B cell (primary cell): ENCODE measurements around the gene PAX4. TPM values are rescaled to one million over a fixed set of nuclear protein-coding genes. Genes with fewer than 3 reads are reported as not detected.

Source experiments
- ATAC-seq: fragments of 200-7000 bp; cut with Tn5 transposase; one replicate; pipeline ENCODE4 v1.10.0; 2021; ENCODE audit warnings: low read depth, mild to moderate bottlenecking, moderate number of reproducible peaks, moderate library complexity
- CTCF ChIA-PET: fragments of 350-600 bp; sonication (Branson Sonifier 250); formaldehyde crosslinking; loops from one replicate; lab custom pipeline; 2021; ENCODE audit warnings: antibody characterized with exemption, inconsistent platforms; lab: Charles Lee
- POLR2A ChIA-PET: fragments of 350-600 bp; sonication (Branson Sonifier 250); formaldehyde crosslinking; loops from one replicate; lab custom pipeline; 2021; ENCODE audit warnings: antibody characterized with exemption; lab: Charles Lee
- DNase-seq: peaks from one replicate; pipeline ENCODE4 v3.0.0; 2013
- H2AFZ ChIP-seq: 2 replicates; pipeline ENCODE4 v1.6.1; 2012; ENCODE audit warnings: mild to moderate bottlenecking, low read depth, low read length; ENCODE audit not compliant: insufficient read depth, poor library complexity, severe bottlenecking
- H3K27ac ChIP-seq, 2 donors: 1 replicate in 1 of 2; 2 replicates in 1 of 2; pipeline ENCODE4 v1.5.1; 2012 to 2013; ENCODE audit warnings: low read length in 2 of 2, mild to moderate bottlenecking in 2 of 2, moderate library complexity in 1 of 2
- H3K27me3 ChIP-seq, 4 experiments: fragments of 200-600 bp in 1 of 4; sonication (generic) in 1 of 4; replicated peaks in 1 of 4; 1 replicate in 2 of 4; 2 replicates in 2 of 4; pipeline versions ENCODE4 v1.6.1 to v1.7.0; 2013 to 2016; ENCODE audit warnings: low read length in 3 of 4, mild to moderate bottlenecking in 2 of 4, mixed read lengths in 1 of 4, moderate library complexity in 1 of 4; ENCODE audit not compliant: insufficient read depth in 4 of 4, control insufficient read depth in 3 of 4; ENCODE audit errors: control extremely low read depth in 1 of 4
- H3K36me3 ChIP-seq, 2 experiments: replicated peaks in 1 of 2; 1 replicate in 1 of 2; 2 replicates in 1 of 2; pipeline versions ENCODE4 v1.6.1 to v1.7.1; 2013; ENCODE audit warnings: low read length in 1 of 2; ENCODE audit not compliant: insufficient read depth in 2 of 2, control insufficient read depth in 1 of 2; ENCODE audit errors: control extremely low read depth in 1 of 2, extremely low read depth in 1 of 2
- H3K4me1 ChIP-seq, 2 donors: fragments of 200-600 bp in 1 of 2; sonication (generic) in 1 of 2; 1 replicate in 1 of 2; 2 replicates in 1 of 2; pipeline versions ENCODE4 v1.5.1 to v1.6.1; 2013 to 2017; ENCODE audit warnings: low read length in 2 of 2; ENCODE audit not compliant: control insufficient read depth in 2 of 2, insufficient read depth in 2 of 2
- H3K4me2 ChIP-seq: replicated peaks from 2 replicates; pipeline ENCODE3; 2012; ENCODE audit warnings: mild to moderate bottlenecking, low read depth, low read length; ENCODE audit not compliant: poor library complexity, severe bottlenecking
- H3K4me3 ChIP-seq, 5 experiments: fragments of 200-600 bp in 1 of 5; sonication (generic) in 1 of 5; 1 replicate in 3 of 5; 2 replicates in 2 of 5; pipeline versions ENCODE4 v1.5.1 to v1.7.0; 2011 to 2016; ENCODE audit warnings: low read length in 4 of 5, mild to moderate bottlenecking in 4 of 5, low read depth in 2 of 5, control low read depth in 1 of 5, moderate library complexity in 1 of 5; ENCODE audit not compliant: insufficient read depth in 1 of 5; ENCODE audit errors: control extremely low read depth in 1 of 5, extremely low read depth in 1 of 5
- H3K79me2 ChIP-seq: fragments of 200-600 bp; sonication (generic); one replicate; pipeline ENCODE4 v1.6.0; 2016; ENCODE audit warnings: low read length; ENCODE audit not compliant: control insufficient read depth, insufficient read depth
- H3K9ac ChIP-seq: fragments of 200-600 bp; sonication (generic); 2 replicates; pipeline ENCODE4 v1.6.1; 2017; ENCODE audit warnings: mild to moderate bottlenecking, low read length, moderate library complexity
- H3K9me3 ChIP-seq, 3 donors: one replicate each; pipeline versions ENCODE4 v1.6.1 to v1.7.1; 2013; ENCODE audit warnings: low read length in 2 of 3; ENCODE audit not compliant: control insufficient read depth in 2 of 3, insufficient read depth in 1 of 3; ENCODE audit errors: control extremely low read depth in 1 of 3
- H4K20me1 ChIP-seq: 2 replicates; pipeline ENCODE4 v1.6.0; 2012; ENCODE audit warnings: mild to moderate bottlenecking, low read length; ENCODE audit not compliant: insufficient read depth, control insufficient read depth, poor library complexity, severe bottlenecking
- H3K27ac Mint-ChIP-seq: one replicate; pipeline ENCODE4 v1.8.0; 2021; ENCODE audit warnings: mixed read lengths
- H3K27me3 Mint-ChIP-seq: one replicate; pipeline ENCODE4 v1.8.0; 2021; ENCODE audit warnings: mixed read lengths
- H3K4me1 Mint-ChIP-seq: one replicate; pipeline ENCODE4 v1.8.0; 2021; ENCODE audit warnings: mixed read lengths
- H3K4me3 Mint-ChIP-seq: one replicate; pipeline ENCODE4 v1.8.0; 2021; ENCODE audit warnings: mixed read lengths
- H3K9me3 Mint-ChIP-seq: one replicate; pipeline ENCODE4 v1.8.0; 2022; ENCODE audit warnings: mixed read lengths; ENCODE audit not compliant: insufficient read depth
- CTCF ChIP-seq: fragments of 200-600 bp; IDR thresholded peaks from one replicate; pipeline ENCODE4 v1.8.0; 2022; ENCODE audit warnings: antibody characterized with exemption, mild to moderate bottlenecking
- EZH2 ChIP-seq: IDR thresholded peaks from 2 replicates; pipeline ENCODE4 v1.6.1; 2012; ENCODE audit warnings: borderline replicate concordance, low read depth, mild to moderate bottlenecking, moderate library complexity, low read length; ENCODE audit not compliant: insufficient read depth, poor library complexity, severe bottlenecking
- WGBS: methylation state at CpG from one replicate; pipeline ENCODE4 v1.1.5; 2013; ENCODE audit warnings: missing lambda C conversion rate; ENCODE audit not compliant: insufficient coverage; 5-methylcytosine and 5-hydroxymethylcytosine counted together
- intact Hi-C: fragments of 100-400 bp; cut with micrococcal nuclease; formaldehyde crosslinking; loops from one replicate; pipeline ENCODE4 v1.10.0; 2022
- polyA plus RNA-seq: library from polyadenylated mRNA; depleted of rRNA; stranded (reverse); fragments of >200 nt; gene quantifications from 2 replicates; pipeline ENCODE4 v1.2.3, GENCODE V29; 2012
- total RNA-seq, 2 donors: library from RNA; stranded (reverse); fragments of 120-200 nt in 1 of 2; gene quantifications; 1 replicate in 1 of 2; 2 replicates in 1 of 2; pipeline versions ENCODE4 v1.2.3 to v1.2.4, GENCODE V29; 2013 to 2022

Gene PAX4
- total and polyA plus RNA-seq, 2 donors (not counting 1 experiment from before 2014, with no cell fraction given) = not detected

GRCh38 chr7:127609297-127609696 is 8.6 kb downstream of the PAX4 start:
- no peak overlapping the region for H3K4me2 ChIP-seq
- no peak overlapping the region for H3K4me3 ChIP-seq
- H3K27me3 Mint-ChIP-seq = peaks cover 38% of the 10 kb centered on the region
- no peak overlapping the region for H3K4me3 Mint-ChIP-seq
- ChIA-PET POLR2A (no interaction called here), CTCF (no interaction called here)
- TF ChIP-seq CTCF (no peak), EZH2 (no peak)
- H3K4me1 Mint-ChIP-seq = no peaks in the 10 kb centered on the region
- 96% methylated on average over 6 of the region's 6 CpGs for WGBS
- H4K20me1 ChIP-seq = no peaks in the 10 kb centered on the region
- no peak for ATAC-seq
- H3K9me3 Mint-ChIP-seq = peaks cover 6% of the 10 kb centered on the region
- no peaks in the 10 kb centered on the region for H3K36me3 ChIP-seq
- H3K79me2 ChIP-seq = no peaks in the 10 kb centered on the region
- intact Hi-C loops = no loop called here
- peaks cover 0 to 18% (median 6%) of the 10 kb centered on the region in 3 donors for H3K9me3 ChIP-seq
- no peak for DNase-seq
- no peak overlapping the region for H3K27ac Mint-ChIP-seq
- H3K9ac ChIP-seq = no peak overlapping the region
- no peaks in the 10 kb centered on the region for H3K4me1 ChIP-seq
- H3K27me3 ChIP-seq = peaks cover 0 to 3% (median 0%) of the 10 kb centered on the region in 4 experiments
- H3K27ac ChIP-seq = no peak overlapping the region
- H2AFZ ChIP-seq = no peak overlapping the region

DNA sequence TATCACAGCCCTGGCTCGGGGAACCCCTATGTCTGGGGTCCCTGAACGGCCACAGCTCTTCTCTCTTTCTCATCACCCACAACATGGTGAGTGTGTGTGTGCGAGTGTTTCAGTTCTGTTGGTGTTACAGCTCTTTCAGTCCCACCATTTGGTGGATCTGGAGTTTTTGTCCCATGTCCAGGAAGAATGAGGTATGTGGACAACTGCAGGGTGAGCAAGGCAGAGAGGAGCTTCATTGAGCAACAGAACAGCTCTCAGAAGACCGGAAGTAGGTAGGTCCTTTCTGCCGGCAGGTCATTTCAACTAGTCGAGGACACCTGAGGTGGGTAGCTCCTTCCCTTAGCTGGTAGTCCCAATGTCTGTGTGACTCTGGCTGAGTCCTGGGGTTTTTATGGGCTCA is 9.5 kb downstream of the PAX4 start:
- TF ChIP-seq EZH2 (no peak), CTCF (no peak)
- no peak overlapping the region for H3K27ac Mint-ChIP-seq
- H3K4me2 ChIP-seq = no peak overlapping the region
- no peaks in the 10 kb centered on the region for H4K20me1 ChIP-seq
- H3K9me3 ChIP-seq = peaks cover 0 to 18% (median 6%) of the 10 kb centered on the region in 3 donors
- no peak overlapping the region for H3K9ac ChIP-seq
- no peak for DNase-seq
- no peaks in the 10 kb centered on the region for H3K36me3 ChIP-seq
- H3K9me3 Mint-ChIP-seq = peaks cover 6% of the 10 kb centered on the region
- H3K4me3 ChIP-seq = no peak overlapping the region
- POLR2A ChIA-PET = no interaction called here
- CTCF ChIA-PET = no interaction called here
- no peak overlapping the region for H3K4me3 Mint-ChIP-seq
- H3K27me3 ChIP-seq = peaks cover 0 to 2% (median 0%) of the 10 kb centered on the region in 4 experiments
- no peak overlapping the region for H2AFZ ChIP-seq
- no peak overlapping the region for H3K27ac ChIP-seq
- intact Hi-C loops = no loop called here
- H3K4me1 Mint-ChIP-seq = no peaks in the 10 kb centered on the region
- peaks cover 29% of the 10 kb centered on the region for H3K27me3 Mint-ChIP-seq
- 100% methylated on average over 3 of the region's 6 CpGs for WGBS
- no peaks in the 10 kb centered on the region for H3K4me1 ChIP-seq
- no peak for ATAC-seq
- H3K79me2 ChIP-seq = no peaks in the 10 kb centered on the region
